Natural killer cell treated with Interleukin-12 subunit alpha and Interleukin-12 subunit beta and Interleukin-15 and Interleukin-18, amount 100 ng/mL, for 72 hours (primary cell): Measurements from ENCODE around the gene NR4A1. TPM values are rescaled to one million over a fixed set of nuclear protein-coding genes. Genes with fewer than 3 reads are reported as not detected.

ENCODE experiments used
- ATAC-seq, 2 donors: fragments of 150-1000 bp; cut with Tn5 transposase in 1 of 2; sonication (Bioruptor Pico), chemical (Tn5 transposase) in 1 of 2; 2 replicates each; pipeline ENCODE4 v1.10.0; 2021
- DNase-seq: peaks from one replicate; pipeline ENCODE4 v3.0.0; 2022; ENCODE audit warnings: low spot score
- H3K27ac Mint-ChIP-seq, 2 donors: 1 replicate in 1 of 2; 2 replicates in 1 of 2; pipeline ENCODE4 v1.8.0; 2022; ENCODE audit warnings: mixed read lengths in 2 of 2, mild to moderate bottlenecking in 1 of 2, moderate library complexity in 1 of 2
- H3K27me3 Mint-ChIP-seq, 2 donors: 1 replicate in 1 of 2; 2 replicates in 1 of 2; pipeline ENCODE4 v1.8.0; 2022; ENCODE audit warnings: mixed read lengths in 2 of 2
- H3K36me3 Mint-ChIP-seq: one replicate; pipeline ENCODE4 v1.8.0; 2022; ENCODE audit warnings: mixed read lengths
- H3K4me1 Mint-ChIP-seq, 2 donors: 1 replicate in 1 of 2; 2 replicates in 1 of 2; pipeline ENCODE4 v1.8.0; 2022; ENCODE audit warnings: low read depth in 2 of 2, mixed read lengths in 2 of 2, mild to moderate bottlenecking in 1 of 2
- H3K4me3 Mint-ChIP-seq: one replicate; pipeline ENCODE4 v1.8.0; 2022; ENCODE audit warnings: mixed read lengths
- H3K9me3 Mint-ChIP-seq: 2 replicates; pipeline ENCODE4 v1.8.0; 2022; ENCODE audit warnings: mixed read lengths
- total RNA-seq, 2 donors: library from RNA; stranded (reverse); gene quantifications; one replicate each; pipeline ENCODE4 v1.2.3, GENCODE V29; 2022

NR4A1 gene
- total RNA-seq, 2 donors from 2014 or later: 3.0 to 4.0 TPM

DNA sequence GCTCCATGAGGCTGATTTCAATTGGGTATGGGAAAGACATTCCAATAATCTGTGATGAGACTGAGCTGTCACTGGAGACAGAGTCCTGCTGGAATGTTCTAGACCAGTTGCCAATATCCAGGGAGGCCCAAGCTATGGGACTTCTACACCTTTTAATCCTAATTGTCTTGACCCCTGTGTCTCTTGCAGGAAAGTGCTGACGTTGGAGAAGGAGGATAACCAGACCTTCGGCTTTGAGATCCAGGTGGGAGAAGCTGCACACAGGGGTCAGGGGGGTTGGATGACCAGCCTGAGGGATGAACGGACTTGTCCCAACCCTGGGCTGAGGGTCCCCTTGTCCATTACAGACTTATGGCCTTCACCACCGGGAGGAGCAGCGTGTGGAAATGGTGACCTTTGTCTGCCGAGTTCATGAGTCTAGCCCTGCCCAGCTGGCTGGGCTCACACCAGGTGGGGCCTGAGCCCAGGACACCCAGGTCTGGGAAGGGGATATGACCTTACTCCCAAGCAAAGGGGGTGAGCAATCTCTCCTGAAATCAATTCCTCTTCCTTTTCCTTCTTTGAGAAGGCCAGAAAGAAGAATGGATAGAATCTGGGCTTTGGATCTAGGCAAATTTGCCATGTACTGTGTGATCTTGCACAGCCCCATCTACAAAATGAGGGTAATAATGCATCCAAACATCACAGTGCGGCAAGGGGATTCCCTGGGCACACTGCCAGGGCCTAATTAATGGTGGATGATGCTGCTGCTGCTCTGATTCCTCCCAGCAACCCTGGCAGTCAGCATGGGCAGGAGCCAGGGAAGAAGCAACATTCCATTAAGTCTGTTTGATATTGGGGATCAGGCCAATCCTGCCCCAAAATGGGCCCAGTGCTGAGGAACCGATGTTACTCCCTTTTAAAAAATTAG is 40.3 kb upstream of the NR4A1 start:
- Mint-ChIP-seq H3K27ac (no peak overlapping the region), H3K27me3 (no peaks in the 10 kb centered on the region), H3K9me3 (no peaks in the 10 kb centered on the region), H3K4me3 (no peak overlapping the region), H3K4me1 (peaks cover 5 to 11% of the 10 kb centered on the region in 2 donors), H3K36me3 (no peaks in the 10 kb centered on the region)
- DNase-seq (no peak), ATAC-seq (no peak)

DNA sequence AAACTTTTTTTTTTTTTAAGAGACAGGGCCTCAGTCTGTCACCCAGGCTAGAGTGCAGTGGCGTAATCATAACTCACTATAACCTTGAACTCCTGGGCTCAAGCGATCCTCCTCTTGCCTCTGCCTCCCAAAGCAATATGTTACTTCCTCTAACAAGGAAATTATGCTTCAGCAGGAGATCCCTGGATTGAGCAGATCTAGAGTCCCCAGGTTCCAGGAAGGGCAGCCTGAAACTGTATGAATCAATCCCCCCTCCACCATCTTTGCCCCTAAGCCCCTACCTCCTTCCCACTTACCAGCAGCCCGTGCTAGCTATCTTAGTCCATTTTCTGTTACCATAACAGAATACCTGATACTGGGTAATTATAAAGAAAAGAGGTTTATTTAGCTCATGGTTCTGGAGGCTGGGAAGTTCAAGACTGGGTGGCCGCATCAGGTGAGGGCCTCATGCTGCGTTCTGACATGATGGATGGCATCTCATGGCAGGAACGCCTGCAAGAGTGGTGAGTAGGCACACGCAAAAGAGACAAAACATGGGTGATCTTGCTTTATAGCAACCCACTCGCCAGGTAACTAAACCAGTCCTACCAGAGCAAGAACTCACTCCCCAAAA is 39.5 kb upstream of the NR4A1 start:
- Mint-ChIP-seq H3K27me3 (no peaks in the 10 kb centered on the region), H3K9me3 (no peaks in the 10 kb centered on the region), H3K4me3 (no peak overlapping the region), H3K27ac (no peak overlapping the region), H3K4me1 (peaks cover 0 to 5% of the 10 kb centered on the region in 2 donors), H3K36me3 (no peaks in the 10 kb centered on the region)
- DNase-seq (no peak), ATAC-seq (no peak)

DNA sequence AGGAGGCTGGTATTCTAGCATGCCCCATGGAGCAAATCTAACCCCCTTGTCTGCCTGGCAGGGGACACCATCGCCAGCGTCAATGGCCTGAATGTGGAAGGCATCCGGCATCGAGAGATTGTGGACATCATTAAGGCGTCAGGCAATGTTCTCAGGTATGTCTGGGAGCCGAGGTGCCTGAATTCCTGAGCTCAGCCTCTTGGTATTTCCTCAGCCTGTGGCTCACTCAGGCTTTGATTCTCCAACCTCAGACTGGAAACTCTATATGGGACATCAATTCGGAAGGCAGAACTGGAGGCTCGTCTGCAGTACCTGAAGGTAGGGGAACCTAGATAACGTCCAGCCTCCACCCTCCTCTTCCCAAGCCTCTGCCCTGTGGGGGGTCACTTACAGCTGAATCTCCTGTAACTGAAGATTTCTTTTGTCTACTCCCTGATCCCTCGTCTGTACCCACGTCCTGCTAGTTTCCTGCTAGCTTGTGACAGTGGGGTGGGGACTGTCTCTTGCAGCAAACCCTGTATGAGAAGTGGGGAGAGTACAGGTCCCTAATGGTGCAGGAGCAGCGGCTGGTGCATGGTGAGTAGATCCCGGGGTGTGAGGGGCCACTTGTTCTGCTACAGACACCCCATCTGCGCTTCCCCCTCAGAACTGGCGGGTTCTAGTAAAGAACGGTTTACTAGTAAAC is 37.5 kb upstream of the NR4A1 start:
- Mint-ChIP-seq H3K27me3 (no peaks in the 10 kb centered on the region), H3K4me1 (no peaks in the 10 kb centered on the region), H3K4me3 (no peak overlapping the region), H3K36me3 (no peaks in the 10 kb centered on the region), H3K9me3 (no peaks in the 10 kb centered on the region), H3K27ac (no peak overlapping the region)
- no peak for ATAC-seq
- no peak for DNase-seq

DNA sequence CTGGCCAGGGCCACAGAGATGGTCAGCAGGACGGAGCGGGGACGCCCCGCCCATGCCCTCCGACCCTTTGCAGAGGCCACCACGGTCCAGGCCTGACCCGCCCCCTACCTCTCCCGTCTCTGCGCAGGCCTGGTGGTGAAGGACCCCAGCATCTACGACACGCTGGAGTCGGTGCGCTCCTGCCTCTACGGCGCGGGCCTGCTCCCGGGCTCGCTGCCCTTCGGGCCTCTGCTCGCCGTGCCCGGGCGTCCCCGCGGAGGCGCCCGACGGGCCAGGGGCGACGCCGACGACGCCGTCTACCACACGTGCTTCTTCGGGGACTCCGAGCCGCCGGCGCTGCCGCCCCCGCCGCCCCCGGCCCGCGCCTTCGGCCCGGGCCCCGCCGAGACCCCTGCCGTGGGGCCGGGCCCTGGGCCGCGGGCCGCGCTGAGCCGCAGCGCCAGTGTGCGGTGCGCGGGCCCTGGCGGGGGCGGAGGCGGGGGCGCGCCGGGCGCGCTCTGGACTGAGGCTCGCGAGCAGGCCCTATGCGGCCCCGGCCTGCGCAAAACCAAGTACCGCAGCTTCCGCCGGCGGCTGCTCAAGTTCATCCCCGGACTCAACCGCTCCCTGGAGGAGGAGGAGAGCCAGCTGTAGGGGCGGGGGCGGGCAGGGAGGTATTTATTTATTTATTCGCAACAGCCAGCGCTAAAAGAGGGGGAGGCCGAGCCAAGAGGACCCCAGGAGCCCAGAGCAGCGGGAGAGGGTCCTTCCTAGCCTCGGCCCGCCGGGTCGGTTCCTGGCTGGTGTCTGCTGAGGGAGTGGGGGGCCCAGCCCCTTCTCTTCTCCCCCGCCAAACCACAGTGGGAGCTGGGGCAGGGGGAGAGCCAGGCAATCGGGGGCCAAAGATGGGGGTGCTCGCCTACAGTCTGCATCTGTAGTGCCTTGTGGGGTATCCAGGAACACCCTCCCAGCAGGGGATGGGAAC is 36.4 kb upstream of the NR4A1 start:
- no peak overlapping the region for H3K4me3 Mint-ChIP-seq
- no peaks in the 10 kb centered on the region for H3K4me1 Mint-ChIP-seq
- no peaks in the 10 kb centered on the region for H3K27me3 Mint-ChIP-seq
- DNase-seq (no peak), ATAC-seq (no peak)
- H3K27ac Mint-ChIP-seq: no peak overlapping the region
- no peaks in the 10 kb centered on the region for H3K36me3 Mint-ChIP-seq
- no peaks in the 10 kb centered on the region for H3K9me3 Mint-ChIP-seq

DNA sequence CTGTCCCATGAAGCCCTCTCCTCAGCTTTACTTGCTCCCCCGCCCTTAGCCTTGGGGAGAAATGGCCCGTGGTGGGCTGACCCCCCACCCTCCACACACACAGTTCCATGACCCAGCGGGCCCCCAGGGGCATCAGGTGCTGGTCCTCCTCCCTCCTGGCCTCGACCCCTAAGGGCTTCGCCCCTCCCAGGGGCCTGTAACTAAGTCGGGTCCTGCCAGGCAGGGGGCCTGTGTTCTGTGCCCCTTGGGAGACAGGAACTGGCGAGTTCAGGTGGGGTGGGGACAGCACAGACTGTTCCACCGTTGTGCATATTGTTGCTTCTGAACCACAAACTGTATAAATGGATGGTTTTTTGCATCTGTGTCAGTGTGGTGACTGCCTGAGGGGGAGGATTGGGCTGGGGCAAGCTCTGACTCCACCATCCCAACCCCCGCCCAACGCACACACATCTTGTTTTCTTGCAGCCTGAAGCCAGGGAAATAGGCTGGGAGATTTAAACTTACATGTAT is 35.7 kb upstream of the NR4A1 start:
- Mint-ChIP-seq H3K36me3 (no peaks in the 10 kb centered on the region), H3K4me1 (peaks cover 4 to 7% of the 10 kb centered on the region in 2 donors), H3K9me3 (no peaks in the 10 kb centered on the region), H3K27ac (no peak overlapping the region), H3K27me3 (no peaks in the 10 kb centered on the region), H3K4me3 (no peak overlapping the region)
- ATAC-seq (no peak), DNase-seq (no peak)

DNA sequence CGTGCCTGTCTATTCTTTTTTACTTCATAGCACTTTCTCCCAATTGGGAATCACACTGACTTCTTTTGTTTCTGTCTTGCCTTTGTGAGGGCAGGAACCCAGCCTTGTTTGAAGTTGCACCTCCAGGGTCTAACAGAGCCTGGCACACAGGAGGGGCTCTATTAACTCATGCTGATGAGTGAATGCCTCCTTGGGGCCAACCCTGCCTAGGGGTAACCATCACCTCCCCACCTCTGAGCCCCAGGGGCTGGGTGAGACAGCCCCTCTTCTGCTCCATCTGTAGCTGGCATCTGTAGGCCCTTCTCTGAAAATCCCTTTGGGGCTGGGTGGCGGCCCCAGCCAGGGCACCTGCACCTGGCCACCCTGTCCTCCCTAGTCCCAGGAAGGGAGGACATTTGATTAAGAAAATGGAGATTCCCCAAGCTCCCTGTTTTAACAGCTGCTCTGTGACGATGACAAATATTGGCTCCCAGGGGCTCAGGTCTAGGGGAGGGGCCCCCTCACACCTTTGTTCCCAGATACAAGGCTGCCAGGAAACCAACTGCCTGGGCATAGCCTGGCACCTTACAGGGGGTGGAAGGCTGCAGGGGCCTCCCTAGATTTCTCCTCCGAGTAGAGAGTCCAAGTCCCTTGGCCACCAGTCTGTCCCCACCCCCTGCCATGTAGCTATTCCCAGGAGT is 32.7 kb upstream of the NR4A1 start:
- DNase-seq (no peak), ATAC-seq (no peak)
- Mint-ChIP-seq H3K9me3 (no peaks in the 10 kb centered on the region), H3K27me3 (no peaks in the 10 kb centered on the region), H3K27ac (no peak overlapping the region), H3K4me3 (no peak overlapping the region), H3K4me1 (peaks cover 10 to 11% of the 10 kb centered on the region in 2 donors), H3K36me3 (no peaks in the 10 kb centered on the region)

DNA sequence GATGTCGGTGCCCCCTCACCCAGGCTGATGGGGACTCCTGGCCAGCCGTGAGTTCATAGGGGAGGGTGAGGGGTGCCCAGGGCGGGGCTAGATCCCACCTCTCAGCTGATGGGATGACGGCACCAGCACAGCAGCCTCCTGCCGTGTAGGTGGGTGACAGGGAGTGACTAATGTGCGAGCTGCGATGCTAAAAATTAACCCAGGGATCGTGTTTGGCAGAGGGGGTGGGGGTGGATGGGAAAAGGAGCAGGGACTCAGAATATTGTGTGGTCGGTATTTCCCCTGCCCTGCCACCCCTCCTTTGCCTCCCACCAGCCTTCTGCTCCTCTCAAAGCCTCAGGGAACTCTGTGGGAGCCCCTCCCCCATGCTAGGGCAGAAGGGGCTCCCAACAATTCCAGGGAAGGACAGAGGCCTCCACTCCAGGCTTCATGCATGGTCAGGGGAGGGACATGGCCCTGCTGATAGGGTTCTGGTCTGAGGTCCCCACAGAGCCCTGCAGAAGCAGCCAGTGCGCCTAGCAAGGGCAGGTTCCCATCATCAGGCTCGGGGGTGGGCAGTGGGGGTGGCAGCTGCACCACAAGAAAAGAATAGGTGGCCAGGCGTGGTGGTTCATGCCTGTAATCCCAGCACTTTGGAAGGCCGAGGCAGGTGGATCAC is 32.0 kb upstream of the NR4A1 start:
- ATAC-seq: no peak
- H3K27ac Mint-ChIP-seq: no peak overlapping the region

DNA sequence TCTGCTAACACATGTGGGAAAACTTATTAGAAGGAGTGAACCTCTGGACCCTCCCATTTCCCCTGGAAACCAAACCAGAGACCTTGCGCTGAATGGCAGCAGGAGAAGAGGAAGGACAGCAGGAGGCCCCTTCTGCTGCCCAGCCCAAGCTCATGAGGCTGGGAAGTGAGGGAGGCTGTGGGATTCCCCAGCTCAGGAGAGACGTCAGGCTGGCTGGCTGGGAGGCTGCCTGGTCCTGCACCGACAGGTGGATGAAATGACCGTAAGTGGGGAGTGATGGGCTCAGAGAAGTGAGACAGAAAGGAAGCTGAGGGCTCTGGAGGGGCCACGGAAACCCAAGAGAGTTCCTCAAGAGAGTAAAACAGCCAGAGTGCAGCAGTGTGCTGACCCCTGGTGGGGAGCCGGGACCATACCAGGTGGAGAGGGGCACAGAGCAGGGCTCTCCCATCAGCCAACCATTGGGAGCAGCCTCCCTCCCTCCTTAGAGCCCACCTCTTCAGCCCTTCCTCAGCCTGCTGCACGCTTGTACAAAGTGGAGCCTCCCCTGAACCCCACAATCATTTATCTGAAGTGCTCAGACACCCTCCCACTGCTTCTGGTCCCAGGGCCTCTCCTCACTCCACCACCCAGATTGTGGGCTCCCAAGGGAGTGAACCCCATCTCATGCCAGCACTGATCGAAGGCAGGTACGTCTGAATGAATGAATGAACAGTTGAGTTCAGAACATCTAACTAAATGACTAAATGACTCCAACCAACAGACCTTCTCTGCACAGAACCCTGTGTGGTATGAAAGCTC is 30.5 kb upstream of the NR4A1 start:
- ATAC-seq (peak; percentile 17), DNase-seq (peak; percentile 75)
- Mint-ChIP-seq H3K27me3 (no peaks in the 10 kb centered on the region), H3K36me3 (no peaks in the 10 kb centered on the region), H3K9me3 (no peaks in the 10 kb centered on the region), H3K4me1 (peaks cover 29 to 30% of the 10 kb centered on the region in 2 donors), H3K27ac (no peak overlapping the region), H3K4me3 (no peak overlapping the region)

More for the DNA sequence above, 32.0 kb upstream of the NR4A1 start:
- no peak overlapping the region for H3K4me3 Mint-ChIP-seq
- peaks cover 15 to 16% of the 10 kb centered on the region in 2 donors for H3K4me1 Mint-ChIP-seq
- H3K27me3 Mint-ChIP-seq: no peaks in the 10 kb centered on the region
- no peaks in the 10 kb centered on the region for H3K9me3 Mint-ChIP-seq
- no peaks in the 10 kb centered on the region for H3K36me3 Mint-ChIP-seq
- no peak for DNase-seq

DNA sequence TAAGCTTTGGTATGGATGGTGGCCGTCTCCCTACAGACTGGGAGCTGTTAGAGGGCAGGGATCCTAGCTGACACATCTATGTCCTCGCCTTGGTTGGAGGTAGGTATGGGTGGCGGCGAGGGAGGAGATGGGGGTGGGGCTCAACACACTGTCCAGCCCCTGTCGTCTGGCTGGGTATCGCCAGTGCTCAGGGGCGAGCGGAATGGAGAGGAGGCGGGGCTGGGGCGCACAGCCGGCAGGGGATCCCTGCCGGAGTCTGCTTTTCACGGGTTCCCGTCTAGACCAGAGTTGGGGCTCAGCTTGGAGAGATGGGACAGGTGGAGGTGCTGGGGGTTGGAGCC is 28.4 kb upstream of the NR4A1 start:
- ATAC-seq (peak; percentile 1 to 15), DNase-seq (no peak)
- no peaks in the 10 kb centered on the region for H3K36me3 Mint-ChIP-seq
- H3K4me3 Mint-ChIP-seq: peak overlapping the region; percentile 53
- H3K27ac Mint-ChIP-seq: no peak overlapping the region
- H3K27me3 Mint-ChIP-seq: no peaks in the 10 kb centered on the region
- H3K9me3 Mint-ChIP-seq: no peaks in the 10 kb centered on the region
- peaks cover 32 to 34% of the 10 kb centered on the region in 2 donors for H3K4me1 Mint-ChIP-seq

DNA sequence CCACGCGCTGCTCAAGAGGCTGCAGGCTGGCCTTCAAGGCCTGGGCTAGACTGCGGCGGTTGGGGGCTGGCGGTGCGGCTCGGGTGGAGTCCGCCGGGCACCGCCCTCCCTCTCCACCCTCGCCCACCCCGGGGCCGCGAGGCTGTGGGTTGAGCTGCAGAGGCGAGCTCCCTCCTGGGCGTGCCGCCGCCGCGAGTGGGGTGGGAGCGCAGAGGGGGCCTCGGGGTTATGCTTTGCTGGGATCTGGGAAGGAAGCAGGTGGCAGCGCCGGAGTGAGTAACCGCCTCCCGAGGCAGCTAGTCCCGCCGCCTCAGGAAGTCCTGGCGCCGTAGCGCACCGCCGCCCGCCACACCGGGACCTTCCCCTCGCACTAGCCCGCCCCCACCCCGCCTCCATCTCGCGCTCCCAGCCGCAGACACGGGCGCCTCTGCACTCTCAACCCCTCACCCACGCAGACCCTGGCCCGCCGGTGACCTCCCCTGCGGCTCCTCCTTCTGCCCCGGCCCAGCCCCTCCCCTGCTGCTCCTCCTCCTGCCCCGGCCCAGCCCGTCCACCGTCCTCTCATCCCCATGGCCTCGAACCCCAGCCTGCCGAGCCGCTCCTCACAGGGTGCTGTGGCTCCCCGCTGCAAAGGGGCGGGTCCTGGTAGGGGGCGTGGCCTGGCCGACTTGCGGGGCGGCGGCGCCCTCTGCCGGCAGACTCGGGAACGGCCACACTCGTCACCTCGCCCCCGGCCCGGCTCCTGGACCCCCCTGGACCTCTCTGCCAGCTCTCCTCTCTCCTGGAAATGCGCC is 27.9 kb upstream of the NR4A1 start:
- no peaks in the 10 kb centered on the region for H3K9me3 Mint-ChIP-seq
- H3K27ac Mint-ChIP-seq: peak overlapping the region; percentile 77 to 90

DNA sequence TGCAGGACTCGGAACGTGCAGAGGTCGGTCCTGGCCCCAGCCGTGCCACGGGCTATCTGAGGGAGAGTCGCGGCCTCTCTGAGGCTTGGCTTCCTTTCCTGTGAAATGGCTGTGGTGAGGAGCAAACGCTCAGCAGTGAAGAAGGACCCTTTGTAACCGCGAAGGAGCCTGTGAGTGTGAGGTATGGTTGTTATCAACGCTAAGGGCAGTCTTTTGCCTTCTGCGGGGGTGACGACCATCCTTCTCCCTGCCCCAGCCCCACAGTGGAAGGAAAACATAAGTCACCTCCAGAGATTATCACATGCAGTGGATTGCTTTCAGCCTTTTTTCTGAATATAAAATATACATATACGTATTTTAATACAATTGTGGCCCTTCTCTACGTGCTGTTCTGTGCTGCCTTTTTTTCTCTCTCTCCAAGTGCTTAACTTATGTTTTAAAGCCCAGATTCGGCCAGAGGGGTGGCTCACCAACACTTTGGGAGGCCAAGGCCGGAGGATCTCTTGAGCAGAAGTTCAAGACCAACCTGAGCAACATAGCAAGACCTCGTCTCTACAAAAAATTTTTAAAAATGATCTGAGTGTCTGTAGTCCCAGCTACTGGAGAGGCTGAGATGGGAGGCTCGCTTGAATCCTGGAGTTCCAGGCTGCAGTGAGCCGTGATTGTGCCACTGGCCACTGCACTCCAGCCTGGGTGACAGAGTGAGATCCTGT is 27.1 kb upstream of the NR4A1 start:
- peak; percentile 0 to 11 for ATAC-seq
- no peaks in the 10 kb centered on the region for H3K27me3 Mint-ChIP-seq
- peaks cover 32 to 34% of the 10 kb centered on the region in 2 donors for H3K4me1 Mint-ChIP-seq
- no peaks in the 10 kb centered on the region for H3K36me3 Mint-ChIP-seq
- peak overlapping the region; percentile 95 for H3K4me3 Mint-ChIP-seq
- H3K9me3 Mint-ChIP-seq: no peaks in the 10 kb centered on the region
- no peak for DNase-seq
- peak overlapping the region; percentile 77 to 90 for H3K27ac Mint-ChIP-seq

More for the DNA sequence above, 27.9 kb upstream of the NR4A1 start:
- ATAC-seq: peak; percentile 80 to 87
- Mint-ChIP-seq H3K4me1 (peaks cover 32 to 34% of the 10 kb centered on the region in 2 donors), H3K4me3 (peak overlapping the region; percentile 95), H3K27me3 (no peaks in the 10 kb centered on the region), H3K36me3 (no peaks in the 10 kb centered on the region)
- peak; percentile 91 for DNase-seq
